DMS53 treated with DMSO at 0.1 percent for 48 hours (cell line): ENCODE data around the gene MRM1.
"Not testable (repeated sequence)": the region's sequence is repeated elsewhere in the genome, so short reads cannot be mapped to it uniquely, and the experiment has no call there.

Experiments used
- DNase-seq: peaks from one replicate; lab custom pipeline; 2025; ENCODE audit not compliant: unreplicated experiment; lab: John Stamatoyannopoulos, UW

Gene MRM1

GRCh38 chr17:36600936-36601302 lies 464 bp upstream of the MRM1 start:
- DNase-seq = no peak

- DNase-seq = no peak
These were observed 806 bp downstream of the MRM1 start for GRCh38 chr17:36602030-36602748.

- peak; percentile 48 for DNase-seq
These were observed 1.6 kb downstream of the MRM1 start for GRCh38 chr17:36602924-36603384.

- not testable (repeated sequence) for DNase-seq
These were observed 3.6 kb downstream of the MRM1 start for GRCh38 chr17:36605028-36605427.

- DNase-seq = no peak
These were observed 6.9 kb downstream of the MRM1 start for GRCh38 chr17:36608280-36608679.

- no peak for DNase-seq
These were observed 7.6 kb downstream of the MRM1 start for GRCh38 chr17:36608794-36609497.

GRCh38 chr17:36609498-36609862 lies 8.1 kb downstream of the MRM1 start:
- DNase-seq = no peak

- no peak for DNase-seq
These were observed 9.1 kb downstream of the MRM1 start for GRCh38 chr17:36610474-36610873.

- no peak for DNase-seq
These were observed 10.1 kb downstream of the MRM1 start for GRCh38 chr17:36611345-36612072.

GRCh38 chr17:36612323-36612722 lies 10.9 kb downstream of the MRM1 start:
- DNase-seq = no peak

GRCh38 chr17:36613155-36613554 lies 11.8 kb downstream of the MRM1 start:
- no peak for DNase-seq

GRCh38 chr17:36614081-36614480 lies 12.7 kb downstream of the MRM1 start:
- DNase-seq = no peak

GRCh38 chr17:36614933-36615332 lies 13.6 kb downstream of the MRM1 start:
- no peak for DNase-seq

- no peak for DNase-seq
These were observed 15.0 kb downstream of the MRM1 start for GRCh38 chr17:36616061-36617029.

- DNase-seq = no peak
These were observed 16.4 kb downstream of the MRM1 start for GRCh38 chr17:36617773-36618172.

GRCh38 chr17:36623281-36623680 lies 21.9 kb downstream of the MRM1 start:
- DNase-seq = no peak

- DNase-seq = no peak
These were observed 23.8 kb downstream of the MRM1 start for GRCh38 chr17:36625188-36625587.

- no peak for DNase-seq
These were observed 25.7 kb downstream of the MRM1 start for GRCh38 chr17:36627101-36627500.

GRCh38 chr17:36628576-36628975 lies 27.2 kb downstream of the MRM1 start:
- DNase-seq = no peak

GRCh38 chr17:36629252-36629847 lies 28.0 kb downstream of the MRM1 start:
- peak; percentile 24 for DNase-seq
